ENCODE measurements around the gene PRRT1B. TPM values are rescaled to one million over a fixed set of nuclear protein-coding genes. Genes with fewer than 3 reads are reported as not detected.

The PRRT1B gene
- polyA plus RNA-seq, 4 donors = 0.12 to 4.0 (median 0.89) TPM; not detected in 1

DNA sequence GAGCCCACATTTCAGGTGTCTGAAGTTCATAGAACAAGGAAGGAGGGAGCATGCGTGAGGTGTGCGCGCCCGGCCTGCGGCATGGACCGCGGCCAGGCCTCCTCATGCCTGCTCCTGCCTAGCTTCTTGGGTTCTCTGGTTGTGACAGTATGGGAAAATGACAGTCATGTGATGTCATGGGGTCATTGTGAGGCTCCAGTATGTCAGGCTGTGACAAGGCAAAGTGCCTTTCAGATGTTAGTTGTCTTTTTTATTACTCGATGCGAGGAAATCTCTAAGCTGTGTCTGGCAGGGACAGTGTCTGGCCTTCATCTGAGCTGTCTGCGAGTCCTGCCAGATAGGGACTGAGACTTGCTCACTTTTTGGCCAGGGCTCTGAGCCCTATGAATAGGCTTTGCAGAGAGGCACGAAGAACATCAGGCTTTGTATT lies 27.5 kb upstream of the PRRT1B start:
- peaks cover 5 to 97% (median 16%) of the 10 kb centered on the region in 3 donors for H3K36me3 ChIP-seq (ENCODE audit: control insufficient read depth in 3 of 3, insufficient read depth in 2 of 3, low read depth in 1 of 3, low read length in 3 of 3)
- H3K9me3 ChIP-seq (ENCODE audit: control insufficient read depth in 2 of 2, insufficient read depth in 1 of 2, low read depth in 1 of 2, low read length in 1 of 2) = peaks cover 0 to 6% of the 10 kb centered on the region in 2 donors
- H3K27me3 ChIP-seq (ENCODE audit: control insufficient read depth in 3 of 3, insufficient read depth in 3 of 3, low read length in 3 of 3) = no peaks in the 10 kb centered on the region
- no peak for FAIRE-seq
- DNase-seq = no peak
- no peak overlapping the region for H3K27ac ChIP-seq (ENCODE audit: low read depth in 1 of 3, low read length in 2 of 3)
- no peak overlapping the region for H3K4me3 ChIP-seq (ENCODE audit: low read depth in 1 of 3, low read length in 3 of 3)
- H3K4me1 ChIP-seq (ENCODE audit: control insufficient read depth in 3 of 3, insufficient read depth in 2 of 3, low read depth in 1 of 3, low read length in 2 of 3) = no peaks in the 10 kb centered on the region
- 91 to 95% (median 95%) methylated on average over 11 of the region's 11 CpGs for WGBS, 3 donors

DNA sequence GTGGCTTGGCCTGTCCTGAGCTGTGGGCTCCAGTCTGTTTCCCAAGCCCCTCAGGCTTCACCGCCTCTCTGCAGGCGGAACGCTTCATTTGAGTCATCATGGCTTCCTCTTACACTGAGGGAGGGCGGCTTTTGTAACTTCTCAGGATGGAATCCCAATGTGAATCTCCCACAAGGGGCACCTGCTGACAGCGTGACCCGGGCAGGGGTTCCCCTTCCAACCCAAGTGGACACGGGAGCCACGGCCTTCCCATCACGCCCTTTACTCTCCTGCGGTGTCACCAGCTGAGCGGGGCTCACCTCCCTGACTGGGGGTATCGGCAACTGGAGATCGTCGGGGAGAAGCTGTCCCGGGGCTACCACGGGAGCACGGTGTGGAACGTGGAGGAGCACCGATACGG lies 26.8 kb upstream of the PRRT1B start:
- Histone ChIP-seq H3K9me3 (ENCODE audit: control insufficient read depth in 2 of 2, insufficient read depth in 1 of 2, low read depth in 1 of 2, low read length in 1 of 2) (peaks cover 0 to 6% of the 10 kb centered on the region in 2 donors), H3K36me3 (ENCODE audit: control insufficient read depth in 3 of 3, insufficient read depth in 2 of 3, low read depth in 1 of 3, low read length in 3 of 3) (peaks cover 5 to 97% (median 16%) of the 10 kb centered on the region in 3 donors), H3K27me3 (ENCODE audit: control insufficient read depth in 3 of 3, insufficient read depth in 3 of 3, low read length in 3 of 3) (no peaks in the 10 kb centered on the region), H3K4me3 (ENCODE audit: low read depth in 1 of 3, low read length in 3 of 3) (no peak overlapping the region), H3K27ac (ENCODE audit: low read depth in 1 of 3, low read length in 2 of 3) (no peak overlapping the region), H3K4me1 (ENCODE audit: control insufficient read depth in 3 of 3, insufficient read depth in 2 of 3, low read depth in 1 of 3, low read length in 2 of 3) (no peaks in the 10 kb centered on the region)
- no peak for DNase-seq
- no peak for FAIRE-seq
- WGBS, 3 donors = 96 to 97% (median 97%) methylated on average over 20 of the region's 20 CpGs

- WGBS, 3 donors = 83 to 86% (median 85%) methylated on average over 16 of the region's 16 CpGs
- Histone ChIP-seq H3K9me3 (ENCODE audit: control insufficient read depth in 2 of 2, insufficient read depth in 1 of 2, low read depth in 1 of 2, low read length in 1 of 2) (peaks cover 0 to 6% of the 10 kb centered on the region in 2 donors), H3K27ac (ENCODE audit: low read depth in 1 of 3, low read length in 2 of 3) (no peak overlapping the region), H3K4me3 (ENCODE audit: low read depth in 1 of 3, low read length in 3 of 3) (no peak overlapping the region), H3K36me3 (ENCODE audit: control insufficient read depth in 3 of 3, insufficient read depth in 2 of 3, low read depth in 1 of 3, low read length in 3 of 3) (peaks cover 8 to 99% (median 25%) of the 10 kb centered on the region in 3 donors), H3K27me3 (ENCODE audit: control insufficient read depth in 3 of 3, insufficient read depth in 3 of 3, low read length in 3 of 3) (no peaks in the 10 kb centered on the region), H3K4me1 (ENCODE audit: control insufficient read depth in 3 of 3, insufficient read depth in 2 of 3, low read depth in 1 of 3, low read length in 2 of 3) (no peaks in the 10 kb centered on the region)
- DNase-seq (no peak), FAIRE-seq (no peak)
Measured at GRCh38 chr9:131520503-131520902, 24.8 kb upstream of the PRRT1B start.

GRCh38 chr9:131521203-131521602 lies 24.1 kb upstream of the PRRT1B start:
- WGBS, 3 donors = 95 to 97% (median 96%) methylated on average over 10 of the region's 10 CpGs
- FAIRE-seq = no peak
- Histone ChIP-seq H3K9me3 (ENCODE audit: control insufficient read depth in 2 of 2, insufficient read depth in 1 of 2, low read depth in 1 of 2, low read length in 1 of 2) (peaks cover 0 to 4% of the 10 kb centered on the region in 2 donors), H3K4me1 (ENCODE audit: control insufficient read depth in 3 of 3, insufficient read depth in 2 of 3, low read depth in 1 of 3, low read length in 2 of 3) (no peaks in the 10 kb centered on the region), H3K36me3 (ENCODE audit: control insufficient read depth in 3 of 3, insufficient read depth in 2 of 3, low read depth in 1 of 3, low read length in 3 of 3) (peaks cover 11 to 99% (median 24%) of the 10 kb centered on the region in 3 donors), H3K27ac (ENCODE audit: low read depth in 1 of 3, low read length in 2 of 3) (no peak overlapping the region), H3K4me3 (ENCODE audit: low read depth in 1 of 3, low read length in 3 of 3) (no peak overlapping the region), H3K27me3 (ENCODE audit: control insufficient read depth in 3 of 3, insufficient read depth in 3 of 3, low read length in 3 of 3) (no peaks in the 10 kb centered on the region)
- no peak for DNase-seq

DNA sequence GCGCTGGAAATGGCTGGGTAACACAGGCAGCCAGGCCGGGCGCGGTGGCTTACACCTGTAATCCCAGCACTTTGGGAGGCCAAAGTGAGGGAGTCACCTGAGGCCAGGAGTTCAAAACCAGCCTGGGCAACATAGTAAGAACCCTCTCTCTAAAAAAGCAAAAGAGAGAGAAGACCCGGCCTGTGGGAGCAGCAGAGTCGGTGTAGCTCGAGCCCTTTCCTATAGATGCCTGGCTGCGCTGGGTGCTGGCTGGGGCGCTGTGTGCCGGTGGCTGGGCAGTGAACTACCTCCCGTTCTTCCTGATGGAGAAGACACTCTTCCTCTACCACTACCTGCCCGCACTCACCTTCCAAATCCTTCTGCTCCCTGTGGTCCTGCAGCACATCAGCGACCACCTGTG lies 23.5 kb upstream of the PRRT1B start:
- no peaks in the 10 kb centered on the region for H3K4me1 ChIP-seq (ENCODE audit: control insufficient read depth in 3 of 3, insufficient read depth in 2 of 3, low read depth in 1 of 3, low read length in 2 of 3)
- no peaks in the 10 kb centered on the region for H3K27me3 ChIP-seq (ENCODE audit: control insufficient read depth in 3 of 3, insufficient read depth in 3 of 3, low read length in 3 of 3)
- no peak overlapping the region for H3K27ac ChIP-seq (ENCODE audit: low read depth in 1 of 3, low read length in 2 of 3)
- H3K9me3 ChIP-seq (ENCODE audit: control insufficient read depth in 2 of 2, insufficient read depth in 1 of 2, low read depth in 1 of 2, low read length in 1 of 2) = no peaks in the 10 kb centered on the region
- no peak for DNase-seq
- 97 to 98% (median 97%) methylated on average over 13 of the region's 13 CpGs for WGBS, 3 donors
- peaks cover 13 to 99% (median 24%) of the 10 kb centered on the region in 3 donors for H3K36me3 ChIP-seq (ENCODE audit: control insufficient read depth in 3 of 3, insufficient read depth in 2 of 3, low read depth in 1 of 3, low read length in 3 of 3)
- no peak for FAIRE-seq
- H3K4me3 ChIP-seq (ENCODE audit: low read depth in 1 of 3, low read length in 3 of 3) = no peak overlapping the region

DNA sequence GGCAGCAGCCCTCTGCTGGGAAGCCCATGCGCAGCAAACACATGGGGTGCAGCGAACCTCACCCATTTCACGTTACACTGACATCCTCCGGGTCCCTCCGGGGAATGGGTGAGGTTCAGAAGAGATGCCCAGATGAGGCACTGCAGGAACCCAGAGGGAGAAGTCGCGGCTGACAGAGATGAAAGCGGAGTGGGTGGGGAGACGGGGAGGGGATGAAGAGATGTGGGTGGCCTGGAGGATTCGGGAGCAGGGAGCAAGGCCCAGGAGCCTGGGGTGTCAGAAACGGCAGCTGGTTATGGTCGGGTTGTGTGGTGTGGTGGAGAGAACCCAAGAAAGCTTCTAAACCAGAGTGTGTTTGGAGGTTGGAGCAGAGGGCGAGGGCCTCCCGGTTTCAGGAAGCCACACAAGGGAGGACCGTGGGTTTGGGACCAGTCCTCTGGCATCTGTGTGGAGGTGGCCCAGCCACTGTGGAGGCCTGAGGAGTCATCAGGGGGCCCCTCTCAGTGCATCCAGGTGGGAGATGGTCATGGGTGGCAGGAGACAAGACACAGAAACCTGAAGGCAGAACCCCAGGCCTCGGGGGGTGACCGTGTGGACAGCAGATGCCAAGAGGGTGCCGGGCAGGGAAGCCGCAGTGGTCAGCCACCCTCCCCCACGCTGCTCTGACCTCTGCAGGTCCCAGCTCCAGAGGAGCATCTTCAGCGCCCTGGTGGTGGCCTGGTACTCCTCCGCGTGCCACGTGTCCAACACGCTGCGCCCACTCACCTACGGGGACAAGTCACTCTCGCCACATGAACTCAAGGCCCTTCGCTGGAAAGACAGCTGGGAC lies 22.9 kb upstream of the PRRT1B start:
- H3K4me3 ChIP-seq (ENCODE audit: low read depth in 1 of 3, low read length in 3 of 3) = no peak overlapping the region
- no peak for DNase-seq
- H3K36me3 ChIP-seq (ENCODE audit: control insufficient read depth in 3 of 3, insufficient read depth in 2 of 3, low read depth in 1 of 3, low read length in 3 of 3) = peaks cover 13 to 98% (median 24%) of the 10 kb centered on the region in 3 donors
- no peaks in the 10 kb centered on the region for H3K4me1 ChIP-seq (ENCODE audit: control insufficient read depth in 3 of 3, insufficient read depth in 2 of 3, low read depth in 1 of 3, low read length in 2 of 3)
- no peaks in the 10 kb centered on the region for H3K27me3 ChIP-seq (ENCODE audit: control insufficient read depth in 3 of 3, insufficient read depth in 3 of 3, low read length in 3 of 3)
- H3K9me3 ChIP-seq (ENCODE audit: control insufficient read depth in 2 of 2, insufficient read depth in 1 of 2, low read depth in 1 of 2, low read length in 1 of 2) = no peaks in the 10 kb centered on the region
- H3K27ac ChIP-seq (ENCODE audit: low read depth in 1 of 3, low read length in 2 of 3) = no peak overlapping the region
- FAIRE-seq = no peak
- 93 to 96% (median 93%) methylated on average over 26 to 29 of the region's 29 CpGs for WGBS, 3 donors

GRCh38 chr9:131523086-131523388 lies 22.3 kb upstream of the PRRT1B start:
- WGBS, 3 donors = 90 to 93% (median 91%) methylated on average over 9 of the region's 9 CpGs
- no peak overlapping the region for H3K4me3 ChIP-seq (ENCODE audit: low read depth in 1 of 3, low read length in 3 of 3)
- no peaks in the 10 kb centered on the region for H3K4me1 ChIP-seq (ENCODE audit: control insufficient read depth in 3 of 3, insufficient read depth in 2 of 3, low read depth in 1 of 3, low read length in 2 of 3)
- DNase-seq (no peak), FAIRE-seq (no peak)
- no peak overlapping the region for H3K27ac ChIP-seq (ENCODE audit: low read depth in 1 of 3, low read length in 2 of 3)
- H3K9me3 ChIP-seq (ENCODE audit: control insufficient read depth in 2 of 2, insufficient read depth in 1 of 2, low read depth in 1 of 2, low read length in 1 of 2) = no peaks in the 10 kb centered on the region
- peaks cover 13 to 98% (median 26%) of the 10 kb centered on the region in 3 donors for H3K36me3 ChIP-seq (ENCODE audit: control insufficient read depth in 3 of 3, insufficient read depth in 2 of 3, low read depth in 1 of 3, low read length in 3 of 3)
- H3K27me3 ChIP-seq (ENCODE audit: control insufficient read depth in 3 of 3, insufficient read depth in 3 of 3, low read length in 3 of 3) = no peaks in the 10 kb centered on the region

GRCh38 chr9:131523451-131524435 lies 21.6 kb upstream of the PRRT1B start:
- Histone ChIP-seq H3K4me3 (ENCODE audit: low read depth in 1 of 3, low read length in 3 of 3) (no peak overlapping the region), H3K4me1 (ENCODE audit: control insufficient read depth in 3 of 3, insufficient read depth in 2 of 3, low read depth in 1 of 3, low read length in 2 of 3) (no peaks in the 10 kb centered on the region), H3K27ac (ENCODE audit: low read depth in 1 of 3, low read length in 2 of 3) (no peak overlapping the region), H3K36me3 (ENCODE audit: control insufficient read depth in 3 of 3, insufficient read depth in 2 of 3, low read depth in 1 of 3, low read length in 3 of 3) (peaks cover 15 to 98% (median 30%) of the 10 kb centered on the region in 3 donors), H3K9me3 (ENCODE audit: control insufficient read depth in 2 of 2, insufficient read depth in 1 of 2, low read depth in 1 of 2, low read length in 1 of 2) (no peaks in the 10 kb centered on the region), H3K27me3 (ENCODE audit: control insufficient read depth in 3 of 3, insufficient read depth in 3 of 3, low read length in 3 of 3) (no peaks in the 10 kb centered on the region)
- no peak for DNase-seq
- WGBS, 3 donors = 84 to 89% (median 85%) methylated on average over 29 of the region's 29 CpGs
- no peak for FAIRE-seq
